CD4-positive, alpha-beta T cell treated with Interferon alpha-2 for 1 hour (primary cell): ENCODE results near the gene TUBGCP3.
"Not testable (repeated sequence)": the region's sequence is repeated elsewhere in the genome, so short reads cannot be mapped to it uniquely, and the experiment has no call there.

Experiments
- DNase-seq, 2 donors: peaks; one replicate each; pipeline ENCODE4 v3.0.0-alpha.2; 2020 to 2022

TUBGCP3 gene, protein sequence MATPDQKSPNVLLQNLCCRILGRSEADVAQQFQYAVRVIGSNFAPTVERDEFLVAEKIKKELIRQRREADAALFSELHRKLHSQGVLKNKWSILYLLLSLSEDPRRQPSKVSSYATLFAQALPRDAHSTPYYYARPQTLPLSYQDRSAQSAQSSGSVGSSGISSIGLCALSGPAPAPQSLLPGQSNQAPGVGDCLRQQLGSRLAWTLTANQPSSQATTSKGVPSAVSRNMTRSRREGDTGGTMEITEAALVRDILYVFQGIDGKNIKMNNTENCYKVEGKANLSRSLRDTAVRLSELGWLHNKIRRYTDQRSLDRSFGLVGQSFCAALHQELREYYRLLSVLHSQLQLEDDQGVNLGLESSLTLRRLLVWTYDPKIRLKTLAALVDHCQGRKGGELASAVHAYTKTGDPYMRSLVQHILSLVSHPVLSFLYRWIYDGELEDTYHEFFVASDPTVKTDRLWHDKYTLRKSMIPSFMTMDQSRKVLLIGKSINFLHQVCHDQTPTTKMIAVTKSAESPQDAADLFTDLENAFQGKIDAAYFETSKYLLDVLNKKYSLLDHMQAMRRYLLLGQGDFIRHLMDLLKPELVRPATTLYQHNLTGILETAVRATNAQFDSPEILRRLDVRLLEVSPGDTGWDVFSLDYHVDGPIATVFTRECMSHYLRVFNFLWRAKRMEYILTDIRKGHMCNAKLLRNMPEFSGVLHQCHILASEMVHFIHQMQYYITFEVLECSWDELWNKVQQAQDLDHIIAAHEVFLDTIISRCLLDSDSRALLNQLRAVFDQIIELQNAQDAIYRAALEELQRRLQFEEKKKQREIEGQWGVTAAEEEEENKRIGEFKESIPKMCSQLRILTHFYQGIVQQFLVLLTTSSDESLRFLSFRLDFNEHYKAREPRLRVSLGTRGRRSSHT

GRCh38 chr13:112587764-112588489 lies at the start of gene TUBGCP3:
TUBGCP3 (minus strand) TSS chr13:112588153; CDS start chr13:112587980, 173 bp downstream.
- DNase-seq, result peak; percentile 74 to 81

DNA sequence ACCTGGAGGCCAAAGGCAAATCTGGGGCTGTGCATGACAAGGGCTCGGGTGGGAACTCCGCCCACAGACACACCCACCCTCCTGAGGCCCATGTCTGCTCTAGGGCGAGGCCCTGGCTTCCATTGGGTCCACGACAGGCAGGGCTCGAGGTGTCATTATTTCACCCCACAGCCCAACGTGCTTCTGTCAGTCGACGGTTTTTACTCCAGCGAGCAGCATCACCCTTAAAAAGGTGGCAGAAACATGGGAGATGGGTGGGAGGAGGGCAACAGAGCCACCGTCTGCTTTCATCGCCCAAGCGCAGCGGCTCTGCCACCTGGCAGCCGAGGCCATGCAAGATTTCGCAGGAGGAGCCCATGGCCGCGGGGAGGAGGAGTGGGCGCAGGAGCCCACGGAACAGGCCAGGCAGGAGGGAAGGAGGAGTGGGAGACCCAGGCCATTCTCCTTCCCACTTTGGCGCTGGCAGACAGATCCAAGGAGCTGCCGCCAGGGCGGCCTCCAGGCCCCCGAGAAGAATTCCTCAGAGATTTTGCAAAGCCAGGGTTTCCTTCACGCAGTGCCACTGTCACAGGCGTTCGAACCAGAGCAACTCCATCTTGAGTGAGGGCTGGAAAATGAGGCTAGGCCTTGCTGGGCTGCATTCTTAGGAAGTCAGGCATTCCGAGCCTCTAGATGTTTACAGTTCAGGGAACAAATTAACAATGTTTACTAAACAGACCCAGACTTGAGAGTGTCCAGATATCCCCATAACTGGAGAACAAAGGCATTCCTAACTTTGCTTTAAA lies 49.3 kb upstream of the TUBGCP3 start:
- DNase-seq, result no peak

GRCh38 chr13:112636401-112636975 lies 48.5 kb upstream of the TUBGCP3 start:
- no peak for DNase-seq

GRCh38 chr13:112635323-112635722 lies 47.4 kb upstream of the TUBGCP3 start:
- no peak for DNase-seq

- no peak for DNase-seq
Observed at GRCh38 chr13:112634102-112634501, 46.1 kb upstream of the TUBGCP3 start.

DNA sequence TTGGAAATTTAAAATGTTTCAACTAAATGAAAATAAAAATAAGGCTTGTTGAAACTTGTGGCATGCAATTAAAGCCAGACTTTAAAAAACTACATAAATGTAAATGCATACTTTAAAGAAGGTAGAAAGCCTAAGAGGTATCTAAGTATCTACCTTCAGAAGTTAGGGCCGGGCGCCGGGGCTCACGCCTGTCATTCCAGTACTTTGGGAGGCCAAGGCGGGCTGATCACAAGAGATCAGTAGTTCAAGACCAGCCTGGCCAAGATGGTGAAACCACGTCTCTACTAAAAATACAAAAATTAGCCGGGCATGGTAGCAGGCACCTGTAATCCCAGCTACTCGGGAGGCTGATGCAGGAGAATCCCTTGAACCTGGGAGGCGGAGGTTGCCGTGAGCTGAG lies 42.3 kb upstream of the TUBGCP3 start:
- DNase-seq, result not testable (repeated sequence)

- no peak for DNase-seq
Observed at GRCh38 chr13:112629161-112629560, 41.2 kb upstream of the TUBGCP3 start.

GRCh38 chr13:112627613-112628012 lies 39.7 kb upstream of the TUBGCP3 start:
- DNase-seq, result not testable (repeated sequence)

GRCh38 chr13:112627161-112627560 lies 39.2 kb upstream of the TUBGCP3 start:
- no peak for DNase-seq

GRCh38 chr13:112626761-112627160 lies 38.8 kb upstream of the TUBGCP3 start:
- no peak for DNase-seq

- DNase-seq, result no peak
Observed at GRCh38 chr13:112626124-112626523, 38.2 kb upstream of the TUBGCP3 start.

DNA sequence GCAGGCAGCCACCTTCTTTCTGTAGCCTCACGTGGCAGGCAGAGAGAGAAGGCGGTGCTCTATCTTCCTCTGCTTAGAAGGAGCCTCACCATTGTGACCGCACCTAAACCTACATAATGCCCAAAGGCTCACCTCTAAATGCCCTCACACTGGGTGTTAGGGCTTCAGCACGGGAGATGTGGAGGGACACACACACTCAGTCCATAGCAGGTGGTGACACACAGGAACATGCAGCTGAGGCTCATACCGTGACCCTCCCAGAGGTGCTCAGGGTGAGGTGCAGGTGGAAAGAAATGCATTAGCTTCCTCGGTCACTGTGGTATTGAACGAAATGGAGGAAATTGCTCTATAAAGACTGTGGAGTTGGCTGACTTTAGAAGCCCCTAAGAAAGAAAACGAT lies 37.7 kb upstream of the TUBGCP3 start:
- no peak for DNase-seq

GRCh38 chr13:112624602-112625430 lies 36.9 kb upstream of the TUBGCP3 start:
- DNase-seq, result no peak

DNA sequence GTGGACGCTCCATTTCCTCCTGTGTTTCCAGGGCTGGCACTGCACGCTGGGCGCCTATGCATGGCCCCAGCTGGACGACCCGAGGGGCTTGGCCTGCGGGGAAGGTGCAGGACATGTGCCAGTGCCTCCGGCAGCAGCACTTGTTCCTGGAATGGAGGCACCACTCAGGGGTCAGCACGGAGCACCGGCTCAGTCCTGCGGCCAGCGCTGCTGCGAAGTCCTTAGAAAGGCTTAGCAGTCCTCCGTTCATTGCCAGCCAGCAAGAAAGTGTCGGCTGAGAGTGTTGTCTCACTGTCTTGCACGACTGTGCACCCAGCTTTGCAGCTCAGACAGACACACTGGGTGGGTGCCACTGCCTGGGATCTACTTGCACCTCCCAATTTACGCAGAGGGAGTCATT lies 36.1 kb upstream of the TUBGCP3 start:
- no peak for DNase-seq

DNA sequence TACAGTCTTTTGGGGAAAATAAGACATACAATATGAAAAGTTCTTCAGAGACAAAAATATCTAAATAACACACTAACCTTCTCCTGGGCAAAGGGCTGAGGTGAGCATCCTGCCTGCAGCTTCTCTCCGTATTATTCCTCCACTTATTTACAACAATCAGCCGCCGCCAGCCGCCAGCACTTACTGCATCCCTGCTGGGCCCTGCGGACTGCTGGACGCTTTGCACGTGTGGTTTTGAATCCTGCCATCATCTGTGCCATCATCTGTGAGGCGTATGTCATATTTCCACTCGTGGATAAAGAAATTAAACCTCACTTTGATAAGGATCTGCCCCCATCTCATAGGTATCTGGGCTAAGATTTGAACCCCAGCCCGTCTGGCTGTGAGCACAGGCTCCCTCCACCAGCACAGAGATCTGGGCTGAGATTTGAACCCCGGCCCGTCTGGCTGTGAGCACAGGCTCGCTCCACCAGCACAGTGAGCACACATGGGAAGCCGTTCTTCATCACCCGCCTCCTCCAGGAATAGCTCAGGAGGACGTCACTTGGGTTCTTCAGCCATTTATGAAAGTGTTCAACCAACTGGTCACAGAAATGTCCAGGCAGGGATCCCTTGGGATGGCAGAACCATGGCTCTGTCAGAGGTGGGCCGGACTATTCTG lies 35.2 kb upstream of the TUBGCP3 start:
- DNase-seq, result no peak

GRCh38 chr13:112622375-112622774 lies 34.4 kb upstream of the TUBGCP3 start:
- DNase-seq, result no peak

DNA sequence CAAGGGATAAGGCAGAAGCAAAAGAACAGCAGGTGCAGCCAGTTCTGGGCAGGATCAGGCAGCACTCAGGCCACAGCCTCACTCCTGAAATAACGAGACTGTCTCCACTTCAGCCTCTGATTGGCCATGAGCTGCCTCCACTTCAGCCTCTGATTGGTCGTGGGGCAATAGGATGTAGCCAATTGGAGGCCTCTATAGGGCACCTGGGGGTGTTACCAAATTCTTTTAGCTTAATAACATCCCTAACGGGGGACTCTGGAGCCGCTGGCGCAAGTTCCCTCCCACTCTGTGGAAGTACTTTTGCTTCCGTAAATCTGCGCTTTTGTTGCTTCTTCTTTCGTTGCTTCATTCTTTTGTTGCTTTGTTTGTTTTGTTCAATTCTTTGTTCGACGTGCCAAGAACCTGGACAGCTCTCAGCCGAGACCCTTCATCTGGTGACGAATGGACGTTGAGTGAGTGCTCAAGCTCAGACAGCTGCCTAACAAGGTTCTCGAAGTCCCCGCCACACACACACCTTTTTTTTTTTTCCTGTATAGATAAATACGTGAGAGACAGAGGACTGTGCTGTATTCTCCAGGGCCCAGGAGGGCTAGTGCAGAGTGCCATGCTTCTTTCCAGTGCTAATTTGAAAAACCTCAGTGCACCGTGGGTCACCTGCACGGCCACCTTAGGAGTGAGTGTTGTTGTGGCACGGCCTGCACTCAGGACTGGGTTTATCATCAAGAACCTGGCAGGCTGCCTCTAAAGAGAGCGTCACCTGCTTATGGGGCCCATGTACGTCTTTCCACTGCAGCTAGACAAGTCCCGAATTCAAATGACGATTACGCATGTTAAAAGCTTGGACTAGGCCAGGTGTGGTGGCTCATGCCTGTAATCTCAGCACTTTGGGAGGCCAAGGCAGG lies 32.0 kb upstream of the TUBGCP3 start:
- no peak for DNase-seq

- DNase-seq, result no peak
Observed at GRCh38 chr13:112618501-112618900, 30.5 kb upstream of the TUBGCP3 start.

DNA sequence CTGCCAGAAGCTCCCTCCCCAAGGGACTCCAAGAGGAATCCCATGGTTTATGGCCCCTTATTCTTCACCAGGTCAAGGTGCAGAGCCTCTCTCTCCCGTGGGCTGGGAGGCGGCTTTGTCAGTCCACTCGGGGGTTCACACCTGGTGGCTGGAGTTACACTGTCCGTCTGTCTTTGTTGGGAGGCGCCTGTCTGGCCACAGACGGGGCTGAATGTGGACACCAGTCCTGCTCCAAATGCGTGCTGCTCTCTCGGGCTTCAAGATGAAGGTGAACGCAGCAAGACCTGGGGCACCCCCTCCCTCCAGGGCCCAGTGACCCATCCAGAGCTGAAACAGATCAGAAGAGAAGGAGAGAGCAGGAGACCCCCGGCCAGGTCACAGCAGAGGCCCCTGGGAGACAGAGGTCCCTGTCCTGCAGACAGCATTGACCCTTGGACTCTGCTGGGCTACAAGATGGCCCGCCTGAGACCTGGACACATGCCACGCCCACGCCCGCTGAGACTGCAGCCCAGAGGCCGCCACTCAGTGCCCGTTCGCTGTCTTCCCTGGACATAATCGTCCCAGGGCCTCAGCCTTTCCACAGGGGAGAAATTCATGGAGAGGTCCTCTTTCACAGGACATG lies 29.9 kb upstream of the TUBGCP3 start:
- no peak for DNase-seq
